Measurements from ENCODE around the gene BRPF3. TPM values are rescaled to one million over a fixed set of nuclear protein-coding genes. Genes with fewer than 3 reads are reported as not detected.

BRPF3 gene
- total and polyA plus RNA-seq, 2 of the 13 experiments (the other 11 are each of a cell fraction or from before 2014, with no cell fraction given) = 12.3 to 22.9 TPM

GRCh38 chr6:36196113-36196879 lies at the start of gene BRPF3 (continued):
- TF ChIP-seq ZFP91 (CRISPR knock-in tag; IDR thresholded peaks at IDR 0.05; ENCODE audit: borderline replicate concordance) = peak; percentile 92
- no peak for TF ChIP-seq KLF12 (CRISPR knock-in tag; IDR thresholded peaks at IDR 0.05; ENCODE audit: borderline replicate concordance)
- peak; percentile 56 to 85 for TF ChIP-seq POLR2A (IDR thresholded peaks at IDR 0.05; ENCODE audit: insufficient read depth in 1 of 2, low read depth in 2 of 2, low read length in 2 of 2)
- TF ChIP-seq GATA4 (IDR thresholded peaks at IDR 0.05; ENCODE audit: borderline replicate concordance, low read depth) = 0 out of 2 replicates have a peak, but pooled peaks have one; percentile 8
- TF ChIP-seq THYN1 (CRISPR knock-in tag; IDR thresholded peaks at IDR 0.05; ENCODE audit: borderline replicate concordance, low read depth) = no peak
- TF ChIP-seq ZNF275 (CRISPR knock-in tag; IDR thresholded peaks at IDR 0.05; ENCODE audit: borderline replicate concordance) = no peak
- TF ChIP-seq ZBTB42 (CRISPR knock-in tag; IDR thresholded peaks at IDR 0.05) = 0 out of 2 replicates have a peak, but pooled peaks have one; percentile 37
- no peak for TF ChIP-seq POLR2AphosphoS2 (IDR thresholded peaks at IDR 0.05; ENCODE audit: low read depth, low read length)
- TF ChIP-seq IRF9 (CRISPR knock-in tag; IDR thresholded peaks at IDR 0.05; ENCODE audit: borderline replicate concordance) = 0 out of 2 replicates have a peak, but pooled peaks have one; percentile 40
- no peak for TF ChIP-seq CSRNP2 (CRISPR knock-in tag; conservative IDR thresholded peaks at IDR 0.05; ENCODE audit: low read depth)
- TF ChIP-seq ZNF34 (CRISPR knock-in tag; IDR thresholded peaks at IDR 0.05; ENCODE audit: borderline replicate concordance) = peak; percentile 75; the same call in 1 of the 2 replicates
- TF ChIP-seq MXI1 (IDR thresholded peaks at IDR 0.05; ENCODE audit: borderline replicate concordance, low read depth, low read length) = peak; percentile 57; the same call in 2 of the 3 replicates
- TF ChIP-seq ZNF142 (CRISPR knock-in tag; IDR thresholded peaks at IDR 0.05) = peak; percentile 17; the same call in 1 of the 2 replicates
- peak; percentile 7; the same call in 1 of the 2 replicates for TF ChIP-seq ZSCAN20 (CRISPR knock-in tag; IDR thresholded peaks at IDR 0.05; ENCODE audit: borderline replicate concordance)
- TF ChIP-seq HDAC2 (CRISPR knock-in tag; IDR thresholded peaks at IDR 0.05) = 0 out of 2 replicates have a peak, but pooled peaks have one; percentile 16

Data from HepG2 (cell line).